Measurements from ENCODE around the gene SLC25A39. TPM values are rescaled to one million over a fixed set of nuclear protein-coding genes. Genes with fewer than 3 reads are reported as not detected.
"Not testable (repeated sequence)": the region's sequence is repeated elsewhere in the genome, so short reads cannot be mapped to it uniquely, and the experiment has no call there.

Gene SLC25A39
- total RNA-seq, 2 experiments from 2014 or later, result 171 to 176 TPM

- POLR2A ChIA-PET, result interaction anchor here (0.6 to 1.9 kb wide), 6 partner anchors 9 to 162 kb away, joined by 3 to 10 read pairs (median 4); partner anchors contain the start of gene TMUB2
- CTCF ChIA-PET, result interaction anchor here (0.5 to 1.9 kb wide), 16 partner anchors 9 to 1325 kb away, joined by 3 to 15 read pairs (median 4); partner anchors contain the start of genes FAM171A2 and TMUB2
Observed at GRCh38 chr17:44345454-44346026, 20.9 kb upstream of the SLC25A39 start.

- ChIA-PET CTCF (interaction anchor here (0.6 to 1.9 kb wide), 15 partner anchors 9 to 425 kb away, joined by 3 to 15 read pairs (median 3); partner anchors contain the start of genes FAM171A2 and TMUB2), POLR2A (interaction anchor here (0.6 to 1.9 kb wide), 5 partner anchors 9 to 127 kb away, joined by 3 to 6 read pairs (median 4); no protein-coding TSS in a partner anchor)
Observed at GRCh38 chr17:44344939-44345453, 20.4 kb upstream of the SLC25A39 start, which contains the start of gene GRN. GRN (plus strand) TSS chr17:44345302; CDS start chr17:44349165, 3,863 bp downstream.

GRCh38 chr17:44343510-44344209 lies 19.0 kb upstream of the SLC25A39 start:
- POLR2A ChIA-PET, result interaction anchor here (0.5 to 1.9 kb wide), 2 partner anchors 11 to 202 kb away, joined by 3 to 6 read pairs; no protein-coding TSS in a partner anchor
- CTCF ChIA-PET, result interaction anchor here (0.6 to 0.7 kb wide), 3 partner anchors 133 to 302 kb away, joined by 3 to 4 read pairs (median 3); no protein-coding TSS in a partner anchor

GRCh38 chr17:44340553-44340952 lies 15.9 kb upstream of the SLC25A39 start:
- CTCF ChIA-PET, result interaction anchor here (0.7 to 1.0 kb wide), 2 partner anchors 11 to 131 kb away, joined by 3 read pairs; no protein-coding TSS in a partner anchor
- POLR2A ChIA-PET, result not testable (repeated sequence)

DNA sequence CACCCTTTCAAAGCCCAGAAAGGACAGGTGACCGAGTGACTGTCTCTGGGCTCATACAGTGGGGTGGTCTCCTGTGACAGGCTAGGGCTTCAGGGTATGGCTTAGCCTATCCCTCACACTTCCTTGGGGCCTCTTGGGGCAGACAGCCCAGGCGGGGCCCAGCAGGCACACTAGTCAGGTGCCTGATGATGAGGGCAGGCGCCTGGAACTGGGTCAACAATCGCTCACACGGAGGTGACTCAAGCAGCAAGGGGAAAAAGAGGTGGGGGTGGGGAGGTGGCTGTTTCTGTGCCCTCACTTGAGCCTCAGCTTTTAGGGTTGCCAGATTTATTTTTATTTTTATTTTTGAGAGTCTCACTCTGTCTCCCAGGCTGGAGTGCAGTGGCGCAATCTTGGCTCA lies 14.1 kb upstream of the SLC25A39 start:
- POLR2A ChIA-PET, result no interaction called here
- CTCF ChIA-PET, result interaction anchor here (1.0 to 1.2 kb wide), 2 partner anchors 9 to 12 kb away, joined by 3 to 4 read pairs; no protein-coding TSS in a partner anchor

DNA sequence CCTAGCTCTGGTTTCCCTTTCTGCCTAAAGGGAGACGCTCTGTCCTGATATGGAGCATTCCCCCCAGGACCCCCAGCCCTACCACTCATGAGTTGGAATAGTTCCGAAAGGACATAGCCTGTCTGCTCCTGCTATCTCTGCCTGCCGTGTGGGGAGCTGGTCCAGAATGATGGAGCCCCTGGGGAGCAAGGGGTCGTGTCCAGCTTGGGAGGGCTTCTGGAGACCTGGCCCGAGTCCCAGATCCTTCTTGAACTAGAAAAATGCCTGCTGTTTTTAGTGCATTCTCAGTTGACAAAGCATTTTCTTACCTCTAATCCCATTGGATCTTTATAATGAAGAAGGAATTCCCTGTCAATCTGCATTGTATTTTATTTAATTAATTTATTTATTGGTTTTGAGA lies 11.3 kb upstream of the SLC25A39 start:
- ChIA-PET POLR2A (interaction anchor here (0.7 kb wide), 1 partner anchor 22 kb away, joined by 5 read pairs; no protein-coding TSS in a partner anchor), CTCF (interaction anchor here (2.1 kb wide), 1 partner anchor 9 kb away, joined by 6 read pairs; the partner anchor contains the start of gene GRN)

GRCh38 chr17:44335564-44335963 lies 10.9 kb upstream of the SLC25A39 start:
- ChIA-PET CTCF (interaction anchor here (2.1 kb wide), 1 partner anchor 10 kb away, joined by 6 read pairs; the partner anchor contains the start of gene GRN), POLR2A (interaction anchor here (0.7 kb wide), 1 partner anchor 23 kb away, joined by 5 read pairs; no protein-coding TSS in a partner anchor)

GRCh38 chr17:44334727-44335126 lies 10.1 kb upstream of the SLC25A39 start:
- CTCF ChIA-PET, result no interaction called here
- POLR2A ChIA-PET, result no interaction called here

DNA sequence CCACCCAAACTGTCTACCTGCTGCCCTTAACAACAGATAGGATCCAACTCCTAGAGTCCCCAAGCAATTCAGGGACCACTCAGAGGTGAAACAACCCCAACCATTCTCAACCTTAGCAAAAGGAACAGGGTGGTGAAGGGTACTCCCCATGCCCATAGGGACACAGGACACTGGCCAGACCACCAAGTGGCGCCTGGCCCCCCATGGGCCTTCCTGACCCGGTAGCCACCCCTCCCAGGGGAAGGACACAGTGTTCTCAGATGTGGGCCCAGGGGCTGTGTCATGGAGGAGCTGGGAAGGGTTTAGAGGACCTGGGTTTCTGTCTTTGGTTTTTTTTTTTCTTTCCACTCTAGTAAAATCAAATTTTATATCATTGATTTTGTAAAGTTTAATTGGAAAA lies 9.7 kb upstream of the SLC25A39 start:
- CTCF ChIA-PET, result no interaction called here
- POLR2A ChIA-PET, result no interaction called here

DNA sequence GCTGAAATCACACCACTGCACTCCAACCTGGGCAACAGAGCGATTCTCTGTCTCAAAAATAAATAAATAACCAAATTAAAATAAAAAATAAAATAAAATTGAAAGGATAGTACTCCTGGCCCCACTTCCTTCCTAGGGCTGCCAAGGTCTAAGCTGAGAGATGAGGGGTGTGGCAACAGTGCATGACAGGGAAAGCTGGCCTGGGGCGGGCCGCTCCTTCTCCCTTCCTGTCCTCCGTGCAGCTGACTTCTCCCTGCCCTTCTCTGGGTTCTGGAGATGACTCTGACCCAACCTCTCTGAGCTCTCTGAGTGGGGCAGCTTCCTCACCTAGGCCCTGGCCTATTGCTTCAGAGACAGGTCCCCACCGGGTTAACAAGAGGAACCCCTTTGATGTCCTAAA lies 8.7 kb upstream of the SLC25A39 start:
- POLR2A ChIA-PET, result no interaction called here
- CTCF ChIA-PET, result interaction anchor here (1.2 kb wide), 1 partner anchor 30 kb away, joined by 5 read pairs; the partner anchor contains the start of gene FAM171A2

GRCh38 chr17:44331249-44331760 lies 6.7 kb upstream of the SLC25A39 start:
- ChIA-PET POLR2A (interaction anchor here (0.6 to 1.5 kb wide), 2 partner anchors 121 to 148 kb away, joined by 3 read pairs; no protein-coding TSS in a partner anchor), CTCF (interaction anchor here (0.7 to 3.3 kb wide), 17 partner anchors 10 to 146 kb away, joined by 3 to 32 read pairs (median 4); partner anchors contain the start of genes FAM171A2 and GRN)

DNA sequence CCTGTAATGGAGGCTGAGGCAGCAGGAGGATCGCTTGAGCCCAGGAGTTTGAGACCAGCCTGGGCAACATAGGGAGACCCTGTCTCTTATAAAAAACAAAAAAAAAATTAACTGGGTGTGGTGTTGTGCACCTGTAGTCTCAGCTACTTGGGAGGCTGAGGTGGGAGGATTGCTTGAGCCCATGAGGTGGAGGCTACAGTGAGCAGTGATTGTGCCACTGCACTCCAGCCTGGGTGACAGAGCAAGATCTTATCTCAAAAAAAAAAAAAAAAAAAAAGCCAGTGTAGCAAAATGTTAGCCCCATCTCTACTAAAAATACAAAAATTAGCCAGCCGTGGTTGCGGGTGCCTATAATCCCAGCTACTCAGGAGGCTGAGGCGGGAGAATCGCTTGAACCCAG lies 5.6 kb upstream of the SLC25A39 start:
- ChIA-PET CTCF (interaction anchor here (0.7 to 3.3 kb wide), 12 partner anchors 9 to 563 kb away, joined by 3 to 32 read pairs (median 6); partner anchors contain the start of genes FAM171A2 and GRN), POLR2A (interaction anchor here (0.7 to 1.5 kb wide), 2 partner anchors 120 to 257 kb away, joined by 3 read pairs; no protein-coding TSS in a partner anchor)

DNA sequence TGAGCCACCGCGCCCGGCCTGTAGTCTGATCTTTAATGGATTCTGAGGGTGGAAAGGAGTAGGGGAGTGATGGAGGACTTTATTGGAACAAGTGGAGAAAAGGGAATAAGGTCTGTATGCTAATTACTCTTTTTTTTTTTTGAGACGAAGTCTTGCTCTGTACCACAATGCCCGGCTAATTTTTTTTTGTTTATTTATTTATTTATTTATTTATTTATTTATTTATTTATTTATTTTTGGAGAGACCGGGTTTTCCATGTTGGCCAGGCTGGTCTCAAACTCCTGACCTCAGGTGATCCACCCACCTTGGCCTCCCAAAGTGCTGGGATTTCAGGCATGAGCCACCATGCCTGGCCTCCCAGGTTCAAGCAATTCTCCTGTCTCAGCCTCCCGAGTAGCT lies 4.9 kb upstream of the SLC25A39 start:
- POLR2A ChIA-PET, result not testable (repeated sequence)

DNA sequence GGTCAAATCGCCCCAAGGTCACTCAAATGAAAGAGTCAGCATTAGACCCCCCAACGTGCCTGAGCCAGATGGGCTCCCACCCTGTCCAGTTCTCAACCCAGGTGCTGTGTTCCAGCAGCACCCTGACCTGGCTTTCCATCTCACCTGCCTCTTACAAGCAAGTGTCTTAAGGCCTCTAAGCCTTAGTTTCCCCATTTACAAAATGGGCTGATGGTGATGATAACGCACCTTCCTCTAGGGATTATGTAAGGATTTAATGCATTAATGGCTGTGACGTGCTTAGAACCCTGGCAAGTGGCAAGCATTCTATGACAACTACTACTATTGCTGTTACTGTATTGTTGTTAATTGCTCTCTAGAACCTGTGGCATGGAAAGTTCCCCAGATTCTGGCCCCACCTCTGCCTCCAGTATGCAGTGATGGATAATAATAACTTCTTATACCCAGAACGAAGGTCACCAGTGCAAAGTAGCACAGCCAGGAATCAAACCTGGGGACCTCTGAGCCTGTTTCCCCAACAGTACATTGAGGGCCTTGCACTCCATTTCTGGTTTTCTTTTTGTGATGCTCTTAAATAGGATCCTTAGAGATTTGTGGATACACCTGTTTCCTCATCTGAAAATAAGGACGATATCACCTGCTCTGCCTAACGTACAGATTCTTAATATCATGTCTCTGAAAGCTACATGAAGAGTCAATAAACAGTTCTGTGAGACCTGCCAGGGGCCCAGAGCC lies 3.3 kb upstream of the SLC25A39 start:
- ChIA-PET CTCF (interaction anchor here (1.0 to 1.2 kb wide), 4 partner anchors 107 to 118 kb away, joined by 4 to 8 read pairs (median 5); no protein-coding TSS in a partner anchor), POLR2A (interaction anchor here (1.0 kb wide), 1 partner anchor 107 kb away, joined by 15 read pairs; no protein-coding TSS in a partner anchor)

More for the DNA sequence above, 4.9 kb upstream of the SLC25A39 start:
- CTCF ChIA-PET, result interaction anchor here (1.3 to 3.3 kb wide), 3 partner anchors 12 to 119 kb away, joined by 4 to 32 read pairs (median 6); no protein-coding TSS in a partner anchor

DNA sequence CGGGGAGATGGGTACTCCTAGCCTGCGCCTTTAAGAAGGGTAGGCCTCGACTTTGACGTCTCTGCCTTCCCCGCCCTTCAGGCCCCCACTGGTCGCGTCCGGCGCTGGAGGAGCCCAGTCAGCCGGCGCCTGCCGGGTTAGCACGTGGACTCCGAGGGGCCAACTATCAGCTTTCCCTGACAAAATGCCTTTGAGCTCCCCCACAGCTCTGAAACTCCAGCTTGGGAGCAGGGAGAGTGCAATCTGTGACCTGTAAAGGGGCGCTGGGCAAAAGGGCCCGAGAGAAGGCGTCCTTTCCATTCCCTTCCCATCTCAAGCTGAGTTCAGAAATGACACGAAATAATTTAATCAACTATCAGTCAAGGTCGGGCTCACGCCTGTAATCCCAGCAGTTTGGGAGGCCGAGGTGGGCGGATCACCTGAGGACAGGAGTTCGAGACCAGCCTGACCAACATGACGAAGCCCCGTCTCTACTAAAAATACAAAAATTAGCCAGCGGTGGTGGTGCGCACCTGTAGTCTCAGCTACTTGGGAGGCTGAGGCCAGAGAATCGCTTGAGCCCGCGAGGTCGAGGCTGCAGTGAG lies 2.3 kb upstream of the SLC25A39 start:
- POLR2A ChIA-PET, result interaction anchor here (0.5 to 1.0 kb wide), 7 partner anchors 106 to 1046 kb away, joined by 3 to 15 read pairs (median 4); partner anchors contain the start of gene TMUB2
- CTCF ChIA-PET, result interaction anchor here (0.6 to 1.2 kb wide), 2 partner anchors 18 to 117 kb away, joined by 3 to 8 read pairs; partner anchors contain the start of gene GRN

DNA sequence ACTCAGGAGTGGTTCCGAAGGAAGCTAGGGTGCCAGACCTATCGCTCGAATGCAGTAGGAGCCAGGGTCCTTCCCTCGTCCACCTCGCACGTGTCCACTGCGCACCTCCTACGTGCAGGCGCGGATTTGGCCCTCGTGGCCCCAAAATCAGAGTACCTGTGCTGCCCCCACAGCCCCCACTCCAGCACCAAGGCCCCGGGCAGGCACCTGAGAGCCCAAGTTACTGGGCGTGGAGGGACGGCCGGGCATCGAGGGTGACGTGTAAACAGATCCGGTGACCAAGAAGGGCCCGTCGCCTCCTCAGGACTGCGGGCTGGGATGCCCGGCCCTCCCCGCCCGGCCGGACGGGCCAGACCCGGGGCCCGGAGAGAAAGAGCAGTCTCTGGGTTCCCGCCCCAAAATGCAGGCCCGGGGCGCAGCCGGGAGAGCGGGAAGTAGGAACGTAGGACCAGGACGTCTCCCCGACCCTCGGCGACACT lies 492 bp downstream of the SLC25A39 start:
- ChIA-PET CTCF (interaction anchor here (1.0 to 2.5 kb wide), 6 partner anchors 7 to 120 kb away, joined by 3 to 8 read pairs (median 4); no protein-coding TSS in a partner anchor), POLR2A (interaction anchor here (0.5 to 2.7 kb wide), 5 partner anchors 9 to 444 kb away, joined by 3 to 15 read pairs (median 4); partner anchors contain the start of gene UBTF)

Data from activated CD8-positive, alpha-beta memory T cell treated with anti-CD3 and anti-CD28 coated beads for 36 hours (primary cell).